Kidney tubule cell (primary cell): ENCODE results near the gene FGD1.

Source experiments
- DNase-seq: peaks from one replicate; pipeline ENCODE4 v3.0.0-alpha.2; 2018; ENCODE audit warnings: low spot score

The FGD1 gene

DNA sequence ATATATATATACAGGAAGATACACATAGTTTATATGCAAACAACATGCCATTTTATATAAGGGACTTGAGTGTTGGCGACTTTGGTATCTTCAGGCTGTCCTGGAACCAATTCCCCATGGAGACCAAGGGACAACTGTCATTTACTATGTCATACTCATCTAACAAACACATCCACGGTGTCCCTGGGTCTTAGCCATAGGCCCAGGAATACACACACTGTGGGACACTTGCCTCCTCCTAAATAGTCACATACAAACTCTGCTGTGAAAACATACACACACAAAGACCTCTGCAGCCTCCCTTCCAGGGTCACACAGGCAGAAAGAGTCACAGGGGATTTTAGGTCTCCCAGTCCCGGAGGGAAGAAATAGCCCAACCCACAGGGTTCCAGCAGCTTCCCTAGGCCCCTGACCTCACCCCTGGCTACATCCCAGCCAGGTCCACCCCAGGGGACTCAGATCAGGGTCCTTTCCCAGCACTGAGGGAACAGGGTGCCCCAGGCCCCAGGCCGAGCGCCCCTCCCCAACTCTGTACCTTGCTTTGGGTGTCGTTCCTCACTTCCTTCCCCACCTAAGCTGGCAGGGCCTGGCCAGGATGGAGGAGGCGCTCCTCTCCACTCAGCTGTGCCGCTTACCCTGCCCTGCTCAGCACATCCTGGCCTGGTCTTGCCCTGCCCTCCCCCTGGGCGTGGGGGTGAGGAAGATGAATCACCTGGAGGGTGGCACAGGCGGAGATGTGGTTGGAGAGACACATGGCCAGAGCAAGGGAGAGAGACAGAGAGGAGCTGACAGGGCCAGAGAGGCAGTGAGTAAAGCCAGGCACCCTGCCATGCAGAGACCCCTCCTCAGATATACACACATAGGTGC is 21.8 kb downstream of the FGD1 start:
- DNase-seq, result peak; percentile 84

DNA sequence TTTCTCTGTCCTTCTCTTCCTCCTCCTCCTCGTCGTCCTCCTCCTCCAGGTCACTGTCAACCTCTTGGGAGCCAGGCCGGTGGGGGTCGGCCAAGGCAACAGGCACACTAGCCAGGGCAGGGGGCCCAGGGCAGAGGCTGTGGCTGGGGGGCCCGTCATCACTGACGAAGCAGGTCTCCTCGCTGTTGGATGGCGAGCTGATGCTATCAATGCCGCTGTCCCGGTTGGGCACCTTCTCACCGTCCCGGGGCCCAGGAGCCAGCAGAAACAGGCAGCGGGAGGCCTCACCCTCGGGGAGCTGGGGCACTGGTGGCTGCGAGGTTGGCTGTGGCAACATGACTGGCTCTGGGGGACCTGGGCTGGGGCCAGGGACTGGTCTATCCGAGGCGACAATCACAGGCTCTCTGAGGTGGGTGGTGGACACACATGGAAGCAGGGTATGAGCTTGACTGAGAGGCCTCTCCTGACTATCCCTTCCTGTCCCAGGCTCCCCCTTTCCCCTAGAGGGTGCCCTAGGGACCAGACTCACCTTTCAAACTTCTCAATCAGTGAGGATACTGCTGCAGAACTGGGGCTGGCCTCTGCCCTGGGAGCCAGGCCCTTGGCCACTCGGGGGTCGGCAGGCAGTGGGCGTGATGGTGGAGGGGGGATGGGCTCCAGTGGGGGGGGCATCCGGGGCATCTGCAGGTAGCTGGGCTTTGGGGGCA is 25.8 kb downstream of the FGD1 start:
- DNase-seq, result no peak

DNA sequence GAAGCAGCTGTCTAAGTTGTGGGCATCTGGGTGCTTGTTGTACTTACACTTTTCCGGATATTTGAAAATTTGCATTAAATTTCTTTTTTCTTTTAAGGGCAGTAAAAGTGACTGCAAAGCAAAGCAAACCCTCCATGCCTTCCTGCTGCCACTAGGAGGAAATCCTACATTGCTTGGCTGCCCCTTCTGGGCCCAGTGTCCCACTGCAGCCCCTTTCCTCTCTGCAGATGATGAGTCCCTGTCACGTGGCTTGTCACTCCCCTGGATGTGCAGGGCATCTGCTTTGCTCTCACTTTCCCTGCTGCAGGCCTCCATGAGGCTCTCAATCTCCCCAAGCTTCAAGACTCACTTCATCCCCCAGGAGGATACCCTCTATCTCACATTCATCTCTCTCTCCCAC is 43.1 kb downstream of the FGD1 start:
- peak; percentile 6 for DNase-seq

DNA sequence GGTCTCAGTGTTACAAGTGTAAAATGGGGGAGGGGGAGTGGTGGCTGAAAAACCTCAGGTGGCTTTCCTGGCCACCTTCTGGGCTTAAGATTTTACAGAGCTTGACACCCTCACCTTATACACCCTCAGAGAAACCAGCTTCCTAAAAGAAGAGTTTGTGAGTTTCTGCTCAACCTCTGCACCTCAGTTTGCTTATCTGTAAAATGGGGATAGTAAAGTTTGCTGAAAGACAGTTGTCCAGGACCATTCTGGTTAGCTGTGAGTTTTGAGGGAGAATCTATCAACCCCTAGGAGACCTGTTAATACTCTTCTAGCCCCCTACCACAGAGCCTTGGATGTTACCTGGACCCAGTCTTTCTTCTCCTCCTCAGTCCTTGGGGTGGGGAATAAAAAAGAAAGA is 46.1 kb downstream of the FGD1 start:
- DNase-seq, result no peak

DNA sequence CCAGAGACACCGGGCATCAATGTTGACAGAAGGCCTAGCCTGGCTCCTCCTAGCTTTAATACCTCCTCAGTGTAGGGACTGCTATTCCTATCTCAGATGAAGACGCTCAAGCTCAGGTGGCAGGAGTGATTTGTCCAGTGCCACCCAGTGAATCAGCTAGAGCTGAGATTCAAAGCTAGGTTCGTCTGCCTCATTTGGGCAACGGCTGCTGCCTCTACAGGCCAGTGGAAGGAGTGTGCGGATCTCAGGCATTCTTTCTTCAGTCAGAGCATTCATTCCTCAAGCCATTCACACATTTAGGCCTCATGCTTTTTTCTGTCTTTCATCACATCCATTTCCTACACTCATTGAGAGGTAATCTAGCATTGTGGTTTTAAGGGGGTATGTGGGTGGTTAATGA is 48.6 kb downstream of the FGD1 start:
- no peak for DNase-seq

DNA sequence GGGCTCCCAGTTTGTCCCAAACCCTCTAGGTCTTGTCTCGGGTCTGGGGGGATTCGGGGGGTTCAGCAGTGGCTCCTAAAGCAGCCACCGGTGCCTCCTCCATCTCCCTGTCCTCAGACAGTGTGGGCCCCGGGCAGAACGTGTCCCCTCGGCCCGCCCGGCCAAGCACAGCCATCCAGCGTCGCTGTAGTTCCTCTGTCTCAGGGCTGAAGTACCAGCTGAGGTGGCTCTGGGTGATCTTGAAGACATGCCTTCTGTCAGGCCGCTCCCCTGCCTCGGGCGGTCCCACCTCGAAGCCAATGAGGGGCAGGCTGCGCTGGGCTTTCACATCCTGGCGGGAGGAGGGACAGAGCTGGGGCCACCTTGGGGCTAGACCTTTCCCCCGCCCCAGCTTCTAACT is 50.0 kb downstream of the FGD1 start:
- DNase-seq, result no peak

DNA sequence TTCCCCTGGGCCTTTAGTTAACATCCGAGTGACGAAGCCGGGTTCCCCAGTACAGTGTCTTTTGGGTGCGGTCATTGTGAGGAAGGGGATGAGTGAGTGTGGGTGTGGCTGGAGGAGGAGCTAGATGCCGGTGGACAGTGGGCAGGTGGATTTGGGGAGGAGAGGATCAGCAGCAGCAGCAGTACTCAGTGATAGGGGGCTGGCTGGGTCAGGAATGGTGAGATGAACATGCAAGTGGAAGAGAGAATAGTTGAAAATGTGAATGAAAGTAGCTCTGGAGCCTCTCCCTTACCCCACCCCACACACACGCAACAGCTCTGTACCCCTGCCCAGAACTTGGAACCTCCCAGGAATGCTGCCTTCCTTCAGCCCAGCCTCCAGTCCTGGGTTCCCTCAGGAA is 51.3 kb downstream of the FGD1 start:
- no peak for DNase-seq

DNA sequence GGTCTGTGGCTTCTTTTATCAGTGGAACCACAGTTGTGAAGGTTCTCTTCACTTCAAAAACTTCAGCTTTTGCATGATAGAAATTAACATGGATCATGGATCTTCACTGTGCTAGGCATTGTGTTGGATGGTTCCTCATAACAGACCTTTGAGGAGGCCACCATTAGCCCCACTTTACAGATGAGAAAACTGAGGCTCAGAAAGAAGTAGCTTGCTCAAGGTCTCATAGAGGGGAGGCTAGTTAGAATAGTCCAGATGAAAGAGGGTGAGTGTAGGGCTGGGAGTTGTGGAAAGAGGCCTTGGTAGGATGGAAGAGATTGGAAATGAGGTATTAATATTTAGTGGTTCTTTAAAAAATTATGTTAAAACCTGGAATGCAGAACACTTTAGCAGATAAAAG is 53.2 kb downstream of the FGD1 start:
- DNase-seq, result no peak

DNA sequence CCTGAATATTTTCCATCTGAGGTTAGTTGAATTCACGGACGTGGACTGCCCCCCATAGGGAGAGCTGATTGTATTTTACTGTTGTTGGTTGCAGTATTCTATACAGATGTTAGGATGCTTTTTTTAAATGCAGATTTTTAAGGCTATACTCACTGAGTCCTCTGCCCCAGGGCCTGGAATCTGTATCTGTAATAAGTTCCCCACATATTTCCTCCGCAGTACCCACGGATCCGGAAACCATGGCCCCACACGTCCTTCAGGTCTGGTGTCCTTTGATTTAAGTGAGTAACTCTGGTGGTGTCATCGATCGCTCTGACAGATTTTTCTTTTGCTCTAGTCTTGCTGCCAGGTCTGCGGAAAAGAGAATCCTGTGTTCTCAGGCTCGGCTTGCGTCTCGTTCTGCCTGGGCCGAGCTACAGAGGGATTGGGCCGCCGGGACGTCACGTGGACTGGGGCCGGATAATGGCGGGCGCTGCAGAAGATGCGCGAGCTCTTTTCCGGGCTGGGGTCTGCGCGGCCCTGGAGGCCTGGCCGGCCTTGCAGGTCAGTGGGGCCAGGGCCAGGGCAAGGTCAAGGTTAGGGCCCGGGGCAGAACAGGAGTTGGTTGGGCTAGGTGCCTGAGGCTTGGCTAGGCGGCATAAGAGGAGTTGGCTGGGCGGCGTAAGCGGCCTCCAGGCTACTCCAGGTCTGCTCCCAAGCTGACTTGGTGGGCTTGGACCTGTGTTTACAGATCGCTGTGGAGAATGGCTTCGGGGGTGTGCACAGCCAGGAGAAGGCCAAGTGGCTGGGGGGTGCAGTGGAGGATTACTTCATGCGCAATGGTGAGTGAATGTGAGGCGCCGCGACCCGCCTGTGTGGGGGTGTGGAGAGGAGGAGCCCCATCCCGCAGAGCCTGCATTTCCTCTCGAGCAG is 55.8 kb downstream of the FGD1 start, which contains the start of gene TSR2:
TSR2 (plus strand) TSS at position 445 of the 912 bp plus-strand sequence; CDS start at position 463, 18 bp downstream.
- peak; percentile 87 for DNase-seq

DNA sequence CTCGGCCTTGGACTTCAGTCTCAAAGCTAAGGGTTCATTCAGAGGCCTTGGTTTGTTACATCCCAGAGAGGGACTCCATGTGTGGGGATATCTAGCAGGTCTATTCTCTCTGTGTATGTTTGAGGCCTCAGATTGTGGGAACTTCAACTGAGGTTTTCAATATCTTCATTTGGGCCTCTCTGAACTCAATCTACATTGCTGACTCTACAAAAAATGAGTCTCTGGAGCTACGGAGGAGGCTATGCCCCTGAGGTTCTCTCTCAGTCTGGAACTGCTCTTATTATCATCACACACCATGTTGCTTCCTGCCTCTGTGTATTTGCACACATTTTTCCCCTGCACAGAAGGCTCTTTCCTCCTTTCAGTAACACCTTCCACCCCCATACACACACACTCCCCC is 60.9 kb downstream of the FGD1 start:
- DNase-seq, result no peak

DNA sequence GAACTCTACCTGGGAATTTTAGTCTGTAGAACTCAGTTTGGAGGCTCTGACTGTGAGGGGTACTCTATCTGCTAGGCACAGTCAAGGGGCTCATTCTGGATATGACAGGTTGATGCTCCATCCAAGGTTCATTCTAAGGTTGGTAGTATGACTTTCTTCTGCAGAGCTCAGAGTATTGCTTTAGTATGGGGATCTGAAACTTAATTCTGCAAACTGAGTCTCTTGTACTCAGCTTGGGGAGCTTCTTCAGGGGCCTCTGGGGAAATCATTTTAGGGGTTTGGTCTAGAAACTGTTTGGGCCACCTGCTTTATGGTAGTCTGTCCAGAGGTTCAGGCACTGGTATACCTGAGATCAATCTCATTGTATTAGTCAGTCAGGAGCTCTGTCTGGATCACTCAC is 65.5 kb downstream of the FGD1 start:
- DNase-seq, result no peak

DNA sequence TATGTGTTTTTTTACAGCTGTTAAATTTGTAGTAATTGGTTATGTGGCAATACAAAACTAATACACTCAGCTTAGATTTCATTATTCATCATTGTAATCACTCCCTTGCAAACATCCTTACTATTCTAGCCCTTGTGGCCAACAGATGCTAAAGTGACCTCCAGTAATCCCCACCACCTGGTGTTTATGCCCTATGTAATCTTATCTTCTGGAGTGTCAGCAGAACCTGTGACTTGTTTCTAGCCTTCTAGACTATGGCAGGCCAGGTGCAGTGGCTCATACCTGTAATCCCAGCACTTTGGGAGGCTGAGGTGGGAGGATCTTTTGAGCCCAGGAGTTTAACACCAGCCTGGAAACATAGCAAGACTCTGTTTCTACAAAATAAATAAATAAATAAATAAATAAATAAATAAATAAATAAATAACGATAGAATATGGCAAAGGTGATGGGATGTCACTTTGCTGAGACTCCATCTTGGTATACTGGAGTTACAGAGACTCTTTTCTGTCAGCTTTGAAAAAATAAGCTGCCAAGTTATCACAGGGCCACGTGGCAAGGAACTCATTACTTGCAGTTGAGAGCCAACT is 68.1 kb downstream of the FGD1 start:
- DNase-seq, result no peak

DNA sequence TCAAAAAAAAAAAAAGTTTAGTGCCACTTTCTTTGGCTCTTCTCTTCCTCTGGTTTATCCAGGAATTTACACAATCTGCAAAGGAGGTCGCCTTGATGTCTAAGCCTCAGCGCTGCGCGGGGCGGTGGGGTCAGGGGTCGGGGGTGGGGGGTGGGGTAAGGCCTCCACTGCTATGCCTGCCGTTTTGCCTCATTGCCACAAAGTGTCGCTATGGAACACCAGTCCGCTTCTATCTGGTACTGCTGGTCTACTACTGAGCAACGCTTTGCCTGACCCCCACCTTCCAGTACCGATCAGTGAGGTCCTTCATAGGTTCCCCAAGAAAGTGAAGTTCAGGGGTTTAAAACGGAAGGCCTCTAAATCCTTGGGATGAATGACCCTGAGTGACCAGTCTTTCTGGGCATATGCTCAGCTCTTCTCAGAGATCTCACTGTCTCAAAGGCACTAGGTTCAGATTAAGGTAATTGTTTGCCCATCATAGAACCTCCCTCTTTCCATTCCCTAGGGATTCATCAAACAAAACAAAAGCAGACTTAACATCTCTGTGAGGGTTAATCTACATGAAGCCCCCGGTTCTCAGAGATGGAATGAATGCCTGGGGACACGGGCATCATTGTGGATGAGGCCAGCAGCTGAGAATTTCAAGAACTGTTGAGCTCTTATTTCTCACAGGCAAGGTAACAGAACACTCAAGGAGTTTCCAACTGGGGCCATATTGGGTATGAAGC is 72.7 kb downstream of the FGD1 start:
- DNase-seq, result no peak

DNA sequence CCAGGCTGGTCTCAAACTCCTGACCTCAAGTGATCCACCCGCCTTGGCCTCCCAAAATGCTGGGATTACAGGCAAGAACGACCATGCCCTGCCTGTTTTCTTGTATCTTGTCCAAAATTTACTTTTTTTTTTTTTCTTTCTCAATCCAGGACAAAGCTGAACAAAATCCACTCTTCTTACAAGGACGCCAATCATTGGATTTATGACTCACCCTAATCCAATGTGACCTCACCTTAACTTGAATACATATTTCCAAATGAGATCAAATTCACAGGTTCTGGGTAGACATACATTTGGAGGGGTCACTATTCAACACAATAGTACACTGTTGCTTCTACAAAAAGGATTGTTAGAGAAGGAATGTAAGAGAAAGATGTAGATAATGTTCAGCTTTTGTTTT is 73.9 kb downstream of the FGD1 start:
- no peak for DNase-seq

DNA sequence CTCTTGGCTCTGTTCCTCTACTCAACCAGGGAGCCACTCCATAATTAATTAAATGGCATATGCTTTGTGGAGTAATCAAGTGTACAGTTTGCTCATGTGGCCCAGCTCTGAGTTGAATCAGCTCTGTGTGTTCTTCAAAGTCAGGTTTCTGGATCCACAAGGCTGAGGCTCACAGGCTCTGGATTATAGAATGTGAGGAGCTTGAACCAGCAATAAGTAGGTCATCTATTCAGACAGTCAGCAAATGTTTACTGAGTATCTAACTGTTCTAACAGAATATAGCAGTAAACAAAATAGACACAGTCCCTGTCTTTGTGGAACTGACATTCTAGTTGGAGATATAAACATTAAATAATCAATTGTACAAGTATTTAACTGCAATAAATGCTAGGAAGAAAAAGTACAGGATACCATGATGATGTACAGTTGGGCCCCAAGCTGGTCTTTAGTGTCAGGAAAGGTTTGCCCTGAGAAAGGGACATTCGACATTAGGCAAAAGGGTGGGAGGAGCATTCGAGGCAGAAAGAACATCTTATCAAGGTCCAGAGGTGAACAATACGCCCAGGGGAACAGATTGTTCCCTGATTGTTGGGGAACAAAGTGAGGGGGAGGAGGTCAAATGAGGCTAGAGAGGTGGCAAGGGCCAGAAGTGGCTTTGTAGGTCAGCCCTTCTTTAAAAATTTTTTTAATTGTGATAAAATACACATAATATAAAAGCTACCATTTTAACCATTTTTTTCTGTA is 76.3 kb downstream of the FGD1 start:
- DNase-seq, result no peak

DNA sequence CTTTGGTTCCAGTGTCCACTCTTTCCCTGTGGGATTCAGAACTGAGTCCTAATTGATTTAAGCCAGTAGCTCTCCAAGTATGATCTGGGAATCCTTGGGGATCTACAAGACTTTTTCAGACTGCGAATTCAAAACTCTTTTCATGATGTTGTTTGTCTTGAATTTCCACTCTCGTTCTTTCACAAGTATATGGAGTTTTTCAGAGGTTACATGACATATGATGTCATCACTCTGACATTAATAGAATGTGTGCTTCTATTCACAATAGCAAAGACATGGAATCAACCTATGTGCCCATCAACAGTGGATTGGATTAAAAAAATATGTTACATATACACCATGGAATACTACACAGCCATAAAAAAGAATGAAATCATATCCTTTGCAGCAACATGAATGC is 79.1 kb downstream of the FGD1 start:
- no peak for DNase-seq

DNA sequence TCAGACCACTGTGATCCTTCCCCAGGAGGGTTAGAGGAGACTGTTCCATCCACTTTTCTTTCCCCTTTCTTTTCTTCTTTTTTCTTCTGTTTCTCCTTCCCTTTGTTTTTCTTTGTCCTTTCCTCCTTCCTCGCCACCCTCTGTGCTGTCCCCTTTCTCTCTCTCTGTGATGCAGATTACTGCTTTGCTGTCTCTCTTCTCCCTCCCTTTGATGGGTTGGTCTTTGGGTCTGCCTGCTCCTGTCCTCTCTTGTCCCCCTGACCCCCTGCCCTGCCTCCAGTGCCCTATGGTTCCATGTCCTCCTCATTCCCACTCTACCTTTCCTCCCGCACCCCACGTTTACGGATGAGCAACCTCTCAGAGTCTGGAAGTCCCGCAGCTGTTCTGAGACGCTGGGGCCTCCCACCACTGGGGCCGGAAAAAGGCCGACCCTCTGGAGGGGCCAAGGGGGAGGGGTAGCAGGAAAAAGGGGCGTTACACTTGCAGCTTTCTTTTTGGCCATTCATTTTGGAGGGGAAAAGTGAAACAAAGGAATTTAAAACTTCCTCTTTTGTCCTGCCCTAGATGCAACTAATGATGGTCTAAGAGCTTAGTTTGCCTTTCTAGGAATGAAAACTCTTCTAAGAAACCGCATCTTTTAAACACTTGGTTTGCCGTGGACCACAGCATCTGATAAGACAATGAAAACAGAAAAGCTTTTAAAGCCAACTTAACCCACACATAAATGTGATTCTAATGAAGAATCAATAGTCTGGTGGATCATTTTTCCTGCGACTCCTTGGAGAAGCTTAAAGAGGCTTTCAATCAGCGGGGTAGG is 80.3 kb downstream of the FGD1 start:
- no peak for DNase-seq

DNA sequence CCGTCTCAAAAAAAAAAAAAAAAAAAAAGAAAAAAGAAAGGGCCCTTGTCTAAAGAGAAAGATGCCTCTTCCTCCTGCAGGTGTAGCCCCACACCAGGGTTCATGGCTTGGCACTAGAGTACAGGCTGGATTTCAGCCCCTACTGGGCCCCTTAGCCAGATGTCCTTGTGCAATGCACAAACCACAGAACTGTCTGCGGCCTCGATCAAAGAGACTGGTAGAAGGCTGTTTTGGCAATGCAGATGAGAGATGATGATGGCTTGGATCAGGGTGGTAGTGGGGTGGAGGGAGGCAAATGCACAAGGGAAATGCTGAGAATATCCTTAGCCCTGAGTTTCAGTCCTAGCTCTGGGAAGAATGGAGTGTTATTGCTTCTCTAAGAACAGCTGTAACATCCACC is 82.3 kb downstream of the FGD1 start:
- DNase-seq, result no peak

DNA sequence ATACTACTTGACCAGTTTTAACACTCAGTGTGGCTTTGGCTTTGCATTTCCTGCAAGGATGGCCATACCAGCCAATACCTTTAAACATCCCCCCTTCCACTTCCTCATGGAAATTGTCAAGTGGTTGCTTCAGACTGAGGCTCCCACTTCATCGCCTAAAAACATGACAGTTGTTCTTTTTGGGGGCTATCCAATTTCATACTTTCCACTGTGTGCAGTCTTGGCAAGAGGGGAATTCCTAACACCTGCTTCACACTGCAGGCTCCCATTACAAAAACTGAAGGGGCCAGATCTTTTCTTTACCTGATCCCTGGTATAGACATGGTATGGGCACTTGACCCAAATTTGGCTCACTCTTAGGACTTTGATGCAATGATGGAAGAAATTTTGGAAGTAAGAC is 84.3 kb downstream of the FGD1 start:
- no peak for DNase-seq

DNA sequence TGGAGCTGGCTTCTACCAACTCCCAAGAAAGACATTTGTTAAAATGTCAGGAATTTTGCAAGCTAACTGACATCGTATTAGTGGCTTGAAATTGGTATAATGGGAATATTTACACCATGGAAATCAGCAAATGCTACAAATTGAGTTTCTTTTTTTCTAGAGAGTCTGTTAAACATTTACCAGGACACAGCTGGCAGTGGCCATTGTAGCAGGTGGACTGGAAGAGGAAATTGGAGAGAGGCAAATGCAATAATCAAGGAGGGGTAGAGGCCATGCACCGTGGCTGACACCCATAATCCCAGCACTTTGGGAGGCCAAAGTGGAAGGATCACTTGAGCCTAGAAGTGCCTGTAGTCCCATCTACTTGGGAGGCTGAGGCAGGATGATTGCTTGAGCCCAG is 88.8 kb downstream of the FGD1 start:
- DNase-seq, result no peak
